Brain microvascular endothelial cell (primary cell): Measurements from ENCODE around the gene ZC2HC1B.

Experiments used
- DNase-seq: peaks from one replicate; pipeline ENCODE4 v3.0.0-alpha.2; 2020
- H3K27ac ChIP-seq: fragments of 250-450 bp; sonication (Bioruptor Pico); 2 replicates; pipeline ENCODE4 v1.5.1; 2020; ENCODE audit warnings: mild to moderate bottlenecking, moderate library complexity
- H3K27me3 ChIP-seq: fragments of 250-450 bp; sonication (Bioruptor Pico); replicated peaks from 2 replicates; pipeline ENCODE4 v1.5.1; 2020; ENCODE audit warnings: mild to moderate bottlenecking
- H3K36me3 ChIP-seq: fragments of 250-450 bp; sonication (Bioruptor Pico); replicated peaks from 2 replicates; pipeline ENCODE4 v1.5.1; 2020; ENCODE audit warnings: mild to moderate bottlenecking
- H3K4me3 ChIP-seq: 2 replicates; pipeline ENCODE4 v1.5.1; 2011; ENCODE audit warnings: low read depth, mild to moderate bottlenecking, control low read depth, low read length, moderate library complexity
- CTCF ChIP-seq: IDR thresholded peaks from 2 replicates; pipeline ENCODE4 v1.5.1; 2011; ENCODE audit warnings: low read depth, mild to moderate bottlenecking, moderate library complexity, low read length, control low read depth, inconsistent platforms; ENCODE audit errors: missing control alignments
- in situ Hi-C: cut with HindIII; loops from 2 replicates; pipeline ENCODE4 v1.10.0; 2017; ENCODE audit warnings: low sequenced_read_pairs, low pct_ligation_motif_present

ZC2HC1B gene

GRCh38 chr6:143976806-143977349, 112.6 kb downstream of the ZC2HC1B start:
- H3K27me3 ChIP-seq: no peaks in the 10 kb centered on the region
- DNase-seq: no peak
- no peak overlapping the region for H3K4me3 ChIP-seq
- in situ Hi-C loops: no loop called here
- H3K36me3 ChIP-seq: no peaks in the 10 kb centered on the region
- no peak for TF ChIP-seq CTCF
- no peak overlapping the region for H3K27ac ChIP-seq

GRCh38 chr6:143980921-143981320, 116.6 kb downstream of the ZC2HC1B start:
- in situ Hi-C loops: no loop called here
- DNase-seq: no peak
- Histone ChIP-seq H3K27ac (no peak overlapping the region), H3K4me3 (no peak overlapping the region), H3K27me3 (no peaks in the 10 kb centered on the region), H3K36me3 (no peaks in the 10 kb centered on the region)
- no peak for TF ChIP-seq CTCF

GRCh38 chr6:143982968-143983367, 118.7 kb downstream of the ZC2HC1B start:
- TF ChIP-seq CTCF: no peak
- Histone ChIP-seq H3K27me3 (no peaks in the 10 kb centered on the region), H3K4me3 (no peak overlapping the region), H3K36me3 (no peaks in the 10 kb centered on the region), H3K27ac (no peak overlapping the region)
- in situ Hi-C loops: no loop called here
- DNase-seq: no peak

- Histone ChIP-seq H3K27me3 (no peaks in the 10 kb centered on the region), H3K4me3 (no peak overlapping the region), H3K36me3 (no peaks in the 10 kb centered on the region), H3K27ac (no peak overlapping the region)
- in situ Hi-C loops: no loop called here
- DNase-seq: no peak
- no peak for TF ChIP-seq CTCF
Measured at GRCh38 chr6:143984666-143985065, 120.4 kb downstream of the ZC2HC1B start.

- in situ Hi-C loops: no loop called here
- Histone ChIP-seq H3K27ac (no peak overlapping the region), H3K27me3 (no peaks in the 10 kb centered on the region), H3K36me3 (no peaks in the 10 kb centered on the region), H3K4me3 (no peak overlapping the region)
- no peak for TF ChIP-seq CTCF
- DNase-seq: no peak
Measured at GRCh38 chr6:143986463-143987065, 122.3 kb downstream of the ZC2HC1B start.
